ENCODE data around the gene ZNF438. TPM values are rescaled to one million over a fixed set of nuclear protein-coding genes. Genes with fewer than 3 reads are reported as not detected.

The ZNF438 gene
- total RNA-seq, 1 experiment from 2014 or later = 0.83 TPM

DNA sequence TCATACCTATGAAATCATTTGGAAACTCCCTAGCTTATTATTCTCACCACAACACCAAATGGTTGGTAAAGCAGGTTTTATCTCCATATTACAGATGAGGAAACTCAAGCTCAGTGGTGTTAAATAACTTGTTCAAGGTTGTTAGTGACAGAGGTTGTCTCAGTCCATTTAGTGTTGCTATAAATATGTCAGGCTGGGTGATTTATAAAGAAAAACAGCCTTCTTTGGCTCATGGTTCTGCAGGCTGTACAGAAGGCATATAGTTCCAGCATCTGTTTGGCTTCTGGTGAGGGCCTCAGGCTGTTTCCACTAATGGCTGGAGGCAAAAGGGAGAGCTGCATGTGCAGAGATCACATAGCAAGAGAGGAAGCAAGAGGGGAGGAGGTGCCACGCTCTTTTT, 96.6 kb downstream of the ZNF438 start:
- Histone ChIP-seq H3K14ac (ENCODE audit: insufficient read depth, low read length) (no peak overlapping the region), H4K5ac (ENCODE audit: insufficient read length, low read depth, low read length) (no peak overlapping the region), H3K27me3 (ENCODE audit: insufficient read depth, low read length) (no peaks in the 10 kb centered on the region), H2BK5ac (ENCODE audit: insufficient read length, low read length) (no peak overlapping the region), H3K56ac (ENCODE audit: insufficient read length, low read depth, low read length) (no peak overlapping the region), H2BK15ac (ENCODE audit: low read depth, low read length) (no peak overlapping the region), H3K23ac (ENCODE audit: insufficient read length, low read depth, low read length) (no peak overlapping the region), H3K18ac (ENCODE audit: insufficient read length, low read depth, low read length) (no peak overlapping the region), H2BK12ac (ENCODE audit: insufficient read length, low read depth, low read length) (no peak overlapping the region), H3K9me3 (ENCODE audit: control insufficient read depth, low read depth, low read length) (no peaks in the 10 kb centered on the region), H3T11ph (ENCODE audit: low read length) (no peak overlapping the region), H4K8ac (replicated peaks; ENCODE audit: insufficient read length, low read depth, low read length) (no peak overlapping the region), H3K4ac (ENCODE audit: low read depth, low read length) (no peak overlapping the region), H3K9ac (ENCODE audit: extremely low read depth, insufficient read length, low read length) (no peak overlapping the region), H3K4me1 (ENCODE audit: insufficient read depth, low read length) (no peaks in the 10 kb centered on the region), H4K91ac (ENCODE audit: insufficient read length, low read depth, low read length) (no peak overlapping the region), H2BK120ac (ENCODE audit: low read depth, low read length, poor library complexity, severe bottlenecking) (no peak overlapping the region), H4K20me1 (ENCODE audit: control insufficient read depth, insufficient read depth, insufficient read length) (no peaks in the 10 kb centered on the region), H3K23me2 (ENCODE audit: insufficient read length, low read depth, low read length, poor library complexity, severe bottlenecking) (no peaks in the 10 kb centered on the region), H3K27ac (ENCODE audit: insufficient read length, low read depth, low read length) (no peak overlapping the region), H3K79me2 (ENCODE audit: insufficient read depth, low read length) (no peaks in the 10 kb centered on the region), H2AFZ (ENCODE audit: low read length) (no peak overlapping the region), H3K4me2 (ENCODE audit: insufficient read depth, insufficient read length, low read length) (no peak overlapping the region), H2BK20ac (ENCODE audit: low read depth, low read length, poor library complexity, severe bottlenecking) (no peak overlapping the region), H2AK5ac (ENCODE audit: insufficient read length, low read length) (no peak overlapping the region), H3K79me1 (ENCODE audit: insufficient read depth, low read depth, low read length, poor library complexity, severe bottlenecking) (no peaks in the 10 kb centered on the region)
- Mint-ChIP-seq H3K9me3 (peaks cover 13 to 15% of the 10 kb centered on the region in 2 experiments), H3K27ac (no peak overlapping the region), H3K36me3 (ENCODE audit: insufficient read depth in 1 of 3, low read depth in 3 of 3) (peaks cover 5 to 23% (median 9%) of the 10 kb centered on the region in 3 experiments), H3K4me3 (no peak overlapping the region), H3K27me3 (ENCODE audit: low read depth) (no peaks in the 10 kb centered on the region; the same call in 1 of the 2 replicates), H3K4me1 (no peaks in the 10 kb centered on the region)
- WGBS (ENCODE audit: extremely low coverage, insufficient read length, low lambda C conversion rate) = no CpG with 5 or more reads among the region's 1 CpG
- TF ChIP-seq, protein P1, sequence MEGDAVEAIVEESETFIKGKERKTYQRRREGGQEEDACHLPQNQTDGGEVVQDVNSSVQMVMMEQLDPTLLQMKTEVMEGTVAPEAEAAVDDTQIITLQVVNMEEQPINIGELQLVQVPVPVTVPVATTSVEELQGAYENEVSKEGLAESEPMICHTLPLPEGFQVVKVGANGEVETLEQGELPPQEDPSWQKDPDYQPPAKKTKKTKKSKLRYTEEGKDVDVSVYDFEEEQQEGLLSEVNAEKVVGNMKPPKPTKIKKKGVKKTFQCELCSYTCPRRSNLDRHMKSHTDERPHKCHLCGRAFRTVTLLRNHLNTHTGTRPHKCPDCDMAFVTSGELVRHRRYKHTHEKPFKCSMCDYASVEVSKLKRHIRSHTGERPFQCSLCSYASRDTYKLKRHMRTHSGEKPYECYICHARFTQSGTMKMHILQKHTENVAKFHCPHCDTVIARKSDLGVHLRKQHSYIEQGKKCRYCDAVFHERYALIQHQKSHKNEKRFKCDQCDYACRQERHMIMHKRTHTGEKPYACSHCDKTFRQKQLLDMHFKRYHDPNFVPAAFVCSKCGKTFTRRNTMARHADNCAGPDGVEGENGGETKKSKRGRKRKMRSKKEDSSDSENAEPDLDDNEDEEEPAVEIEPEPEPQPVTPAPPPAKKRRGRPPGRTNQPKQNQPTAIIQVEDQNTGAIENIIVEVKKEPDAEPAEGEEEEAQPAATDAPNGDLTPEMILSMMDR (conservative IDR thresholded peaks at IDR 0.05) = no peak
- DNase-seq = no peak
